DOHH2 (cell line): ENCODE data around the gene CEP290.

ENCODE experiments used
- CTCF ChIP-seq: fragments of 200-600 bp; sonication (generic); IDR thresholded peaks from one replicate; pipeline ENCODE4 v1.5.1; 2014; ENCODE audit warnings: antibody characterized with exemption, mild to moderate bottlenecking, low read depth, low read length; ENCODE audit not compliant: poor library complexity, severe bottlenecking
- EZH2phosphoT487 ChIP-seq: fragments of 200-600 bp; sonication (generic); IDR thresholded peaks from 2 replicates; pipeline ENCODE4 v1.6.1; 2017; ENCODE audit warnings: borderline replicate concordance, mild to moderate bottlenecking, antibody characterized with exemption, low read length, moderate library complexity, mixed read lengths

GRCh38 chr12:88092771-88093170, 49.1 kb downstream of the CEP290 start:
- TF ChIP-seq CTCF (no peak), EZH2phosphoT487 (no peak)
